ENCODE results near the gene BBS9.

The BBS9 gene

DNA sequence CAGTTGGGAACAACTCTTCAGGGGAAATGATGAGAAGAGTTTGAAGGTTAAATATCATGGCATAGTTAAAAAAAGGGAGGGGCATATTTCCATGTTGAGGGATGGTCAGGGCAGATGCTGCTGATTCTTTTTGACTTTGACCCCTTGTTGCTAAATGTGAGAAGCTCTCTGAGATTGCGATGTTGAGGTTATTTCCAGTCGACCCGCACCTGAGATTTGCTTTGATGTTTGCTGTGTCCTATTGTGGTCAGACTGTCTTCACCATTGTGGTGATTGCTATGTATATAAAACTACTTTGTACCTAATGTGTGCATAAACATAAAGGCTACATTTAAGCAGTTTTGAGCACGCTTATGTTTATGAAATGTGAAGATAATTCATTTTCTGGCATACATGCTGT lies 90.9 kb downstream of the BBS9 start:
- no peak overlapping the region for H3K9ac ChIP-seq
- H4K20me1 ChIP-seq = no peaks in the 10 kb centered on the region
- no peak overlapping the region for H3K4me2 ChIP-seq
- H3K4me1 ChIP-seq = no peaks in the 10 kb centered on the region
- no peaks in the 10 kb centered on the region for H3K36me3 ChIP-seq
- H3K9me3 ChIP-seq = peaks cover 7% of the 10 kb centered on the region; the same call in 1 of the 2 replicates
- H3K4me3 ChIP-seq = no peak overlapping the region
- H3K27me3 ChIP-seq = no peaks in the 10 kb centered on the region
- no peak overlapping the region for H3K27ac ChIP-seq
- TF ChIP-seq Cebpa-rat (IDR thresholded peaks at IDR 0.05) = no peak

DNA sequence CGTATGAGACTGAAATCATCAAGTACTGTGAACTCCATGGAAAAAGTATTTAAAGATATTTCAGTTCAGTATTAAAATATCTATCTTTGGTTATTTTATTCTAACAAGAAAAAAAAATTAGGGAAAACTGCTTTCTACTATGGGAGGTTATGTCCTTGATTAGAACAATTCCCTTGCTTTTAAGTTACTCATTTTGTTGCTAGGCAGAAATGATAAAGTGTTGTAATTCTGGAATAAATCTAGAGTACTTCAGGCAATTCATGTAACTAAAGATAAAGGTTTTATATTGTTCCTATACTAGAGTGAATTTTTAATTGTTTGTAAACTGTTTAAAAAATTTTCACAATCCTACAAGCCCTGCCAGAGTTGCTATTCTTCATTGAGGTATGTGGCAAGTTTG lies 92.0 kb downstream of the BBS9 start:
- Histone ChIP-seq H3K4me2 (no peak overlapping the region), H4K20me1 (no peaks in the 10 kb centered on the region), H3K36me3 (no peaks in the 10 kb centered on the region)

DNA sequence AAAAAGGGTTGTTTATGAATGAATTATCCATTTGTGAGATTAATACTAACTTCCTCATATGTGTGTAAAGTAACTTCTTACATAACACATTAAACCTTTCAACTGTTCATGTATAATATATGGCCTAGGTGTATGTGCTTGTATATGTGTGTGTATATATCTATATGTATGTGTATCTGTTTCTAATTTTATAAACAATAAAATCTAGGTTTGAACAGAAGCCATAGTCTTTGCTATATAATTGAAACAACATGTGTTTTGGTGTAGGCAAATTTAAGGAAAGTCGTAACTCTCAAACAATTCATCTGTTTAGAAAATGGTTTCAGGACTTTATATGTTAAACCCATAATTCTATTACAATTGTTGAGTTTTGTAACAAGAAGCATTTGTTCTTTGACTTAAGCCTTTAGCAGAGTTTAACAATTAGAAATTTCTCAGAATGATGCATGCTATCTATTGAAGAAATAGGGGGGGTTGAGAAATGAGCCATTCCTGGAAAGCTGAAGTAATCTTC lies 103.3 kb downstream of the BBS9 start:
- Histone ChIP-seq H4K20me1 (no peaks in the 10 kb centered on the region), H3K4me1 (no peaks in the 10 kb centered on the region), H3K9me3 (no peaks in the 10 kb centered on the region), H3K36me3 (no peaks in the 10 kb centered on the region), H3K27me3 (no peaks in the 10 kb centered on the region), H3K9ac (no peak overlapping the region), H3K4me2 (no peak overlapping the region), H3K4me3 (no peak overlapping the region), H3K27ac (no peak overlapping the region)
- TF ChIP-seq Cebpa-rat (IDR thresholded peaks at IDR 0.05) = no peak

More for the DNA sequence above, 92.0 kb downstream of the BBS9 start:
- Histone ChIP-seq H3K27me3 (no peaks in the 10 kb centered on the region), H3K27ac (no peak overlapping the region), H3K9me3 (peaks cover 7% of the 10 kb centered on the region; the same call in 1 of the 2 replicates), H3K4me3 (no peak overlapping the region), H3K9ac (no peak overlapping the region), H3K4me1 (no peaks in the 10 kb centered on the region)
- no peak for TF ChIP-seq Cebpa-rat (IDR thresholded peaks at IDR 0.05)

DNA sequence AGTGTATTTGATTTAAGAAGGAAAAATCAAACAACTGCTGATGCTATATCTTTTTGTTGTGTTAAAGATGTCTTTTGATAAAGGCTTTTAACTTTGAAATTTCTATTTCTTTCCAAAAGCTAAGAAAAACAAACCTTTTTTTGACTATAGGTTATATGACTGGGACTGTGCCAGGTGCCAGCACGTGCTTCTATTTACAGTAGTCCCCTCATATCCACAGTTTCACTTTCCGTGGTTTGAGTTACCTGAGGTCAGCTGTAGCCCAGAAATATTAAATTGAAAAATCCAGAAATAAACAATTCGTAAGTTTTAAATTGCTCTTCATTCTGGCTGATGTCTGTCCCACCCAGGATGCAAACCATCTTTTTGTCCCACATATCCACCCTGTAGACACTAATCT lies 104.3 kb downstream of the BBS9 start:
- Histone ChIP-seq H4K20me1 (no peaks in the 10 kb centered on the region), H3K4me3 (no peak overlapping the region), H3K4me2 (no peak overlapping the region), H3K27me3 (no peaks in the 10 kb centered on the region), H3K4me1 (no peaks in the 10 kb centered on the region), H3K9ac (no peak overlapping the region), H3K27ac (no peak overlapping the region), H3K9me3 (no peaks in the 10 kb centered on the region), H3K36me3 (no peaks in the 10 kb centered on the region)
- TF ChIP-seq Cebpa-rat (IDR thresholded peaks at IDR 0.05) = no peak

DNA sequence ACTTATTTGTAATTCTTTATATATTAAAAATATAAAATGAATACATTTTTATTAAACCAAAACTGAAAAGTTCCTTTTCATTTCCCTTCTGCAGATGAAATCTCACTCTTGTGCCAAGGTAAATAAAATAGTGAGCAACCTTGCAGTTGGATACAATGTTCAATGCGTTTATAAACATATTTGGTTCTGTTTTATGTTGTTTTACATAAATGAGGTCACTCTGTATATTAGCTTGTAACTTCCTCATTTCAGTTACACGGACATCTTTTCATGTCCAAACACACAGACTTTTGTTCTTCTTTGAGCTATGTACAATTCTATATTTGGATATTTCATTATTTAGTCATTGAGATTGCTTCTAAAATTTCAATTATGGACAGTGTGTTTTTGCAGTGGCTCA lies 107.7 kb downstream of the BBS9 start:
- no peaks in the 10 kb centered on the region for H3K36me3 ChIP-seq
- H3K4me1 ChIP-seq = no peaks in the 10 kb centered on the region
- no peak overlapping the region for H3K27ac ChIP-seq
- TF ChIP-seq Cebpa-rat (IDR thresholded peaks at IDR 0.05) = no peak
- H3K9me3 ChIP-seq = no peaks in the 10 kb centered on the region
- H3K4me2 ChIP-seq = no peak overlapping the region
- H4K20me1 ChIP-seq = no peaks in the 10 kb centered on the region
- no peaks in the 10 kb centered on the region for H3K27me3 ChIP-seq
- no peak overlapping the region for H3K4me3 ChIP-seq
- H3K9ac ChIP-seq = no peak overlapping the region

- Histone ChIP-seq H3K9ac (no peak overlapping the region), H3K27me3 (no peaks in the 10 kb centered on the region), H4K20me1 (no peaks in the 10 kb centered on the region), H3K4me1 (no peaks in the 10 kb centered on the region), H3K27ac (no peak overlapping the region), H3K9me3 (no peaks in the 10 kb centered on the region), H3K4me3 (no peak overlapping the region), H3K4me2 (no peak overlapping the region), H3K36me3 (no peaks in the 10 kb centered on the region)
- no peak for TF ChIP-seq Cebpa-rat (IDR thresholded peaks at IDR 0.05)
Observed at GRCh38 chr7:33243319-33243881, 114.0 kb downstream of the BBS9 start.

GRCh38 chr7:33248671-33249070 lies 119.3 kb downstream of the BBS9 start:
- no peaks in the 10 kb centered on the region for H3K4me1 ChIP-seq
- no peaks in the 10 kb centered on the region for H3K36me3 ChIP-seq
- no peak overlapping the region for H3K9ac ChIP-seq
- no peak overlapping the region for H3K4me3 ChIP-seq
- no peaks in the 10 kb centered on the region for H3K27me3 ChIP-seq
- H3K27ac ChIP-seq = no peak overlapping the region
- no peaks in the 10 kb centered on the region for H4K20me1 ChIP-seq
- H3K9me3 ChIP-seq = no peaks in the 10 kb centered on the region
- H3K4me2 ChIP-seq = no peak overlapping the region
- TF ChIP-seq Cebpa-rat (IDR thresholded peaks at IDR 0.05) = no peak

DNA sequence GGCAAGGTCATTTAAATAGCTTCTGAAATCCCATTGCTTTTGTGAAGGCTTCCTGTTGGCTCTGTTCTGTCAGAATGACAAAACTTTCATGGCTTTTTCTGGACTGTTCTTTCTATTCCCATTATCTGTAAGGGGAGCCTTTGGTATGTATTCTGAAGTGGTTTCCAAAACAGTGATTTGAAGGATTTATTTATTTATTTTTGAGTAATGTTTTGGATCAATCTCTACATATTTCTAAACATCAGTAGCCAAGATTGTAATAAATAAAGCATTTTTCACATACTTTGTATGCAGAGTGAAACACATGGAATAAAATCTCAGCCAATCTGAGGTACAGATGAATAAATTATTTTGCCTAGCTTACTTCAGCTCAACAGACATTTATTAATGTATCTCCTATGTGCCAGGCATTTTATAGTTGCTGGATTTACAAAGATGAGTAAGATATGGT lies 121.1 kb downstream of the BBS9 start:
- TF ChIP-seq Cebpa-rat (IDR thresholded peaks at IDR 0.05) = no peak
- no peak overlapping the region for H3K9ac ChIP-seq

GRCh38 chr7:33251301-33251700 lies 121.9 kb downstream of the BBS9 start:
- no peak for TF ChIP-seq Cebpa-rat (IDR thresholded peaks at IDR 0.05)

More for the DNA sequence above, 121.1 kb downstream of the BBS9 start:
- Histone ChIP-seq H3K4me1 (no peaks in the 10 kb centered on the region), H3K36me3 (no peaks in the 10 kb centered on the region), H3K9me3 (no peaks in the 10 kb centered on the region), H4K20me1 (no peaks in the 10 kb centered on the region), H3K4me3 (no peak overlapping the region), H3K4me2 (no peak overlapping the region), H3K27me3 (no peaks in the 10 kb centered on the region), H3K27ac (no peak overlapping the region)

DNA sequence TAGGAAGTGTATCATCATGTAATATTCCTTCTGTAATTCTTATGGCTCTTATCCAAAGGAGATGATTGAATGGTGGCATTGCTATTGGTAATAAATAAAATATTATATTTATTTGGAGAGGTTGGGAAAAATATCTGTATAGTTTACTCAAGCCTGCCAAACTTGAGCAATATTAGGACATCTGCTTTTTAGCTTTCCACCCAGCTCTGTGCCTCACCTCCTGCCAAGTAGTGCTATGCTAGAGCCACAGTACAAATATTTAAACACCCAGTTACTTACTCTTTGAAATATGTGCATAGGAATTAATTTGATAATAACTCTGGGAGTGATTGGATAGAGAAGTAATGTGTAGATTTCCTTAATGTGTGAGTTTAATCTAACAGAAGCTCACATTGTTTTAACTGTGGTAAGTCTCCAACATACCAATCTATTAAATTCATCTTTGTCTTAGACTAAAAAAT lies 129.2 kb downstream of the BBS9 start:
- Histone ChIP-seq H3K9ac (no peak overlapping the region), H3K4me3 (no peak overlapping the region), H3K27me3 (no peaks in the 10 kb centered on the region), H3K4me1 (no peaks in the 10 kb centered on the region), H3K36me3 (no peaks in the 10 kb centered on the region), H3K27ac (no peak overlapping the region), H3K4me2 (no peak overlapping the region), H4K20me1 (no peaks in the 10 kb centered on the region), H3K9me3 (no peaks in the 10 kb centered on the region)
- TF ChIP-seq Cebpa-rat (IDR thresholded peaks at IDR 0.05) = no peak

More at GRCh38 chr7:33251301-33251700, 121.9 kb downstream of the BBS9 start:
- no peaks in the 10 kb centered on the region for H4K20me1 ChIP-seq
- no peaks in the 10 kb centered on the region for H3K27me3 ChIP-seq
- no peak overlapping the region for H3K9ac ChIP-seq
- no peak overlapping the region for H3K27ac ChIP-seq
- H3K4me3 ChIP-seq = no peak overlapping the region
- H3K4me2 ChIP-seq = no peak overlapping the region
- H3K9me3 ChIP-seq = no peaks in the 10 kb centered on the region
- H3K36me3 ChIP-seq = no peaks in the 10 kb centered on the region
- H3K4me1 ChIP-seq = no peaks in the 10 kb centered on the region

Measured in BLaER1 (cell line).